H9 (cell line): ENCODE data around the gene NPAS3. TPM values are rescaled to one million over a fixed set of nuclear protein-coding genes. Genes with fewer than 3 reads are reported as not detected.

Source experiments
- DNase-seq: peaks from one replicate; pipeline ENCODE4 v3.0.0-alpha.2; 2017
- H2AFZ ChIP-seq: one replicate; pipeline ENCODE4 v1.6.1; 2013; ENCODE audit warnings: mild to moderate bottlenecking, low read length, control low read depth, moderate library complexity
- H2AK5ac ChIP-seq: 2 replicates; pipeline ENCODE4 v1.6.1; 2013; ENCODE audit warnings: low read length, control low read depth, mixed read lengths; ENCODE audit not compliant: insufficient read length
- H2BK120ac ChIP-seq: one replicate; pipeline ENCODE4 v1.6.1; 2013; ENCODE audit warnings: low read depth, mild to moderate bottlenecking, low read length, control low read depth, inconsistent platforms; ENCODE audit not compliant: poor library complexity, severe bottlenecking
- H2BK12ac ChIP-seq: 2 replicates; pipeline ENCODE4 v1.6.1; 2013; ENCODE audit warnings: low read length, control low read depth, mixed read lengths, low read depth; ENCODE audit not compliant: insufficient read length
- H2BK15ac ChIP-seq: 2 replicates; pipeline ENCODE4 v1.6.1; 2013; ENCODE audit warnings: low read depth, low read length, control low read depth
- H2BK20ac ChIP-seq: one replicate; pipeline ENCODE4 v1.6.1; 2013; ENCODE audit warnings: low read depth, mild to moderate bottlenecking, low read length, control low read depth, inconsistent platforms; ENCODE audit not compliant: poor library complexity, severe bottlenecking
- H2BK5ac ChIP-seq: 2 replicates; pipeline ENCODE4 v1.6.1; 2013; ENCODE audit warnings: low read length, control low read depth, mixed read lengths; ENCODE audit not compliant: insufficient read length
- H3K14ac ChIP-seq: 2 replicates; pipeline ENCODE4 v1.6.1; 2013; ENCODE audit warnings: low read length, control low read depth; ENCODE audit not compliant: insufficient read depth
- H3K18ac ChIP-seq: 2 replicates; pipeline ENCODE4 v1.6.1; 2013; ENCODE audit warnings: low read depth, mild to moderate bottlenecking, mixed read lengths, low read length, control low read depth; ENCODE audit not compliant: insufficient read length
- H3K23ac ChIP-seq: 2 replicates; pipeline ENCODE4 v1.6.1; 2013; ENCODE audit warnings: low read length, control low read depth, mixed read lengths, low read depth; ENCODE audit not compliant: insufficient read length
- H3K23me2 ChIP-seq: 2 replicates; pipeline ENCODE4 v1.6.1; 2013; ENCODE audit warnings: low read depth, mild to moderate bottlenecking, mixed read lengths, low read length, control low read depth; ENCODE audit not compliant: insufficient read length, poor library complexity, severe bottlenecking
- H3K27ac ChIP-seq: 2 replicates; pipeline ENCODE4 v1.5.1; 2013; ENCODE audit warnings: low read length, control low read depth, mixed read lengths, low read depth; ENCODE audit not compliant: insufficient read length
- H3K27me3 ChIP-seq: 2 replicates; pipeline ENCODE4 v1.6.1; 2013; ENCODE audit warnings: low read length, control low read depth, inconsistent platforms; ENCODE audit not compliant: insufficient read depth
- H3K4ac ChIP-seq: 2 replicates; pipeline ENCODE4 v1.6.1; 2013; ENCODE audit warnings: low read depth, mild to moderate bottlenecking, control low read depth, inconsistent platforms, low read length, moderate library complexity
- H3K4me1 ChIP-seq: 2 replicates; pipeline ENCODE4 v1.6.1; 2013; ENCODE audit warnings: low read length, control low read depth, inconsistent platforms; ENCODE audit not compliant: insufficient read depth
- H3K4me2 ChIP-seq: 2 replicates; pipeline ENCODE4 v1.6.1; 2013; ENCODE audit warnings: low read length, control low read depth, mixed read lengths; ENCODE audit not compliant: insufficient read length, insufficient read depth
- H3K56ac ChIP-seq: 2 replicates; pipeline ENCODE4 v1.6.1; 2013; ENCODE audit warnings: low read depth, mild to moderate bottlenecking, mixed read lengths, low read length, control low read depth; ENCODE audit not compliant: insufficient read length
- H3K79me1 ChIP-seq: 2 replicates; pipeline ENCODE4 v1.6.1; 2013; ENCODE audit warnings: low read depth, mild to moderate bottlenecking, moderate library complexity, low read length, control low read depth, inconsistent platforms; ENCODE audit not compliant: insufficient read depth, poor library complexity, severe bottlenecking
- H3K79me2 ChIP-seq: 2 replicates; pipeline ENCODE4 v1.6.1; 2013; ENCODE audit warnings: low read length, control low read depth, inconsistent platforms; ENCODE audit not compliant: insufficient read depth
- H3K9ac ChIP-seq: 2 replicates; pipeline ENCODE4 v1.6.1; 2013; ENCODE audit warnings: low read length, control low read depth, mixed read lengths; ENCODE audit not compliant: insufficient read length; ENCODE audit errors: extremely low read depth
- H3K9me3 ChIP-seq: one replicate; pipeline ENCODE4 v1.6.1; 2013; ENCODE audit warnings: low read depth, low read length, inconsistent platforms; ENCODE audit not compliant: control insufficient read depth
- H3T11ph ChIP-seq: one replicate; pipeline ENCODE4 v1.6.1; 2013; ENCODE audit warnings: mild to moderate bottlenecking, low read length, control low read depth, inconsistent platforms
- H4K20me1 ChIP-seq: one replicate; pipeline ENCODE4 v1.6.1; 2013; ENCODE audit not compliant: control insufficient read depth, insufficient read length, insufficient read depth
- H4K5ac ChIP-seq: 2 replicates; pipeline ENCODE4 v1.6.1; 2013; ENCODE audit warnings: low read depth, mild to moderate bottlenecking, mixed read lengths, low read length, control low read depth; ENCODE audit not compliant: insufficient read length
- H4K8ac ChIP-seq: replicated peaks from 2 replicates; pipeline ENCODE4 v1.6.1; 2013; ENCODE audit warnings: low read length, control low read depth, mixed read lengths, low read depth; ENCODE audit not compliant: insufficient read length
- H4K91ac ChIP-seq: 2 replicates; pipeline ENCODE4 v1.6.1; 2013; ENCODE audit warnings: low read depth, mild to moderate bottlenecking, moderate library complexity, mixed read lengths, low read length, control low read depth; ENCODE audit not compliant: insufficient read length
- H3K27ac Mint-ChIP-seq, 3 experiments: 2 replicates in 2 of 3; 3 replicates in 1 of 3; pipeline ENCODE4 v1.8.0; 2020 to 2021; ENCODE audit warnings: mixed read lengths in 3 of 3, mild to moderate bottlenecking in 1 of 3, moderate library complexity in 1 of 3
- H3K27me3 Mint-ChIP-seq: 2 replicates; pipeline ENCODE4 v1.8.0; 2021; ENCODE audit warnings: low read depth, mild to moderate bottlenecking, moderate library complexity, mixed read lengths
- H3K36me3 Mint-ChIP-seq, 3 experiments: 2 replicates in 2 of 3; 3 replicates in 1 of 3; pipeline ENCODE4 v1.8.0; 2020 to 2021; ENCODE audit warnings: low read depth in 3 of 3, mixed read lengths in 3 of 3; ENCODE audit not compliant: insufficient read depth in 1 of 3
- H3K4me1 Mint-ChIP-seq, 2 experiments: 2 replicates each; pipeline ENCODE4 v1.8.0; 2020; ENCODE audit warnings: mixed read lengths in 2 of 2
- H3K4me3 Mint-ChIP-seq, 2 experiments: 2 replicates in 1 of 2; 3 replicates in 1 of 2; pipeline ENCODE4 v1.8.0; 2020 to 2021; ENCODE audit warnings: mild to moderate bottlenecking in 2 of 2, mixed read lengths in 2 of 2, moderate library complexity in 1 of 2
- H3K9me3 Mint-ChIP-seq, 2 experiments: 2 replicates in 1 of 2; 3 replicates in 1 of 2; pipeline ENCODE4 v1.8.0; 2020; ENCODE audit warnings: mild to moderate bottlenecking in 2 of 2, mixed read lengths in 2 of 2, moderate library complexity in 1 of 2
- CTCF ChIP-seq: fragments of 200-600 bp; sonication (generic); conservative IDR thresholded peaks from 3 replicates; pipeline ENCODE4 v1.8.0; 2021; ENCODE audit warnings: antibody characterized with exemption, mild to moderate bottlenecking
- WGBS: extraction: QIAGEN DNeasy Blood & Tissue Kit; methylation state at CpG from one replicate; pipeline ENCODE4 v1.1.7; 2013; ENCODE audit warnings: missing lambda C conversion rate, low lambda C conversion rate, mixed read lengths; ENCODE audit not compliant: insufficient read length; ENCODE audit errors: extremely low coverage; 5-methylcytosine and 5-hydroxymethylcytosine counted together
- total RNA-seq: library from RNA; stranded (reverse); gene quantifications from 2 replicates; pipeline ENCODE4 v1.2.1, GENCODE V29; 2021

NPAS3 gene
- total RNA-seq, 1 experiment from 2014 or later = 0.17 TPM

GRCh38 chr14:33849455-33849801 lies 910.7 kb downstream of the NPAS3 start:
- Mint-ChIP-seq H3K9me3 (no peaks in the 10 kb centered on the region), H3K4me1 (peaks cover 35% of the 10 kb centered on the region in 2 experiments), H3K4me3 (no peak overlapping the region), H3K27me3 (no peaks in the 10 kb centered on the region; the same call in 1 of the 2 replicates), H3K27ac (peak overlapping the region in 1 of 3 experiments; percentile 42; a peak in 1 of 7 replicates), H3K36me3 (no peaks in the 10 kb centered on the region)
- Histone ChIP-seq H3K18ac (no peak overlapping the region), H3K23ac (no peak overlapping the region), H4K91ac (no peak overlapping the region), H3K4ac (no peak overlapping the region), H3K27ac (no peak overlapping the region), H2AK5ac (no peak overlapping the region), H3K79me2 (no peaks in the 10 kb centered on the region), H2BK15ac (no peak overlapping the region), H2BK120ac (no peak overlapping the region), H4K8ac (no peak overlapping the region), H2BK20ac (no peak overlapping the region), H2BK5ac (no peak overlapping the region), H3K9ac (no peak overlapping the region), H3K4me2 (no peak overlapping the region), H4K5ac (no peak overlapping the region), H3K4me1 (peaks cover 2% of the 10 kb centered on the region; the same call in 1 of the 2 replicates), H3K27me3 (no peaks in the 10 kb centered on the region), H3K79me1 (no peaks in the 10 kb centered on the region), H3K56ac (no peak overlapping the region), H3K9me3 (no peaks in the 10 kb centered on the region), H2AFZ (no peak overlapping the region), H2BK12ac (no peak overlapping the region), H4K20me1 (no peaks in the 10 kb centered on the region), H3K14ac (no peak overlapping the region), H3K23me2 (no peaks in the 10 kb centered on the region), H3T11ph (no peak overlapping the region)
- TF ChIP-seq CTCF = no peak
- no CpG with 5 or more reads among the region's 1 CpG for whole genome bisulfite sequencing
- no peak for DNase-seq
